GM18526 (cell line): ENCODE measurements around the gene KDM5A.

Experiments used
- POLR2A ChIP-seq: IDR thresholded peaks from 3 replicates; pipeline ENCODE4 v1.6.1; 2011; ENCODE audit not compliant: insufficient read length; ENCODE audit errors: extremely low read depth

KDM5A gene

DNA sequence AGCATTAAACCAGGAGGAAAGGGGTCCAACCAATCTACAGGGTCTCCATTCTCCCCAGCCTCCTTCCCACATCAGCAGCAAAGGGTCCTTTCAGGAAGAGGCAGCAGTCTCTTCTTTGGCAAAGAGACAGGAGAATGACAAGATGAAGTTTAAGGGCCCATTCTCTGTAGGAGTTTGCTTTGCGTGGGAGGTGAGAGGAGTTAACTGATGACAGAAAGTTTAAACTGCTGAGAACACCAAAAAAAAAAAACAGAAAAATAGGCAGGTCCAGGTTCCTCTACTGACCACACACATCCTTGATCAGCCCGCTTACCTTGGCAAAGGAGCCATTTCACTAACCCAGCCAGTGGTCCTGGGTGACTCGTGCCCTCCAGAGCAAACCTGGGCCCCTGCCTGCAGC, 132.2 kb downstream of the KDM5A start:
- TF ChIP-seq POLR2A: no peak

DNA sequence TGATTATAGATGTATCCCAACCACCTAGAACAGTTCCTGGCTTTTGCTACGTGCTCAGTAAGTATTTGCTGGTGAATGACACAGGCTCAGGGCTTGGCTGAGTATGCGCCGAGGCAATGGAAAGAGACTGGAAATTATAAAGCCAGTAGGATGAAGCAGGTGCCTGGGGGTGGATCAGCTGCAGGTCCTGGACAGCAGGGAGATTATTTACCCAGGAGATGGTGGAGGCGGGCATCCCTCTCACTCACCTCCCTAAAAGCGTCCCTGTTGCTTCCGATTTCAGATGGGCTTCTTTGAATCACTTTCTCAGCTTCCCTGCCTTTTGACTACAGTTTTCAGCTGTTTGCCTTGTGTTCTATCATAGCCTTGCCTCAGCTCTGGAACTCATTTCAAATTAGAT, 132.9 kb downstream of the KDM5A start:
- no peak for TF ChIP-seq POLR2A

DNA sequence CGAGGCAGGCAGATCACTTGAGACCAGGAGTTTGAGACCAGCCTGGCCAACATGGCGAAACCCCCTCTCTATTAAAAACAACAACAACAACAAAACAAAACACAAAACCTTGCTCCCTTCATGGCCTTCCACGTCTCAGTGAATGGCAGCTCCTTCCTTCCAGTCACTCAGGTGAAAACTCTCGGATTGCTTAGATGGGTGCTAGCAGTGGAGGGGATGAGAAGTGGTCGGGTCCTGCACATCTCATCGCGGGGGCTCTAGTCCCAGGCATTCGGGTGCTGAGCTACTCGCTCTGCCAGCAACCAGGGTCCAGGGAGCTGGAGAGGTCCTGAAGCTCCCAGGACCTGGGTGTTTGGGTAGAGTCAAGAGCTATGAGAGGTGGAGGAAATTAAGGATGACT, 134.2 kb downstream of the KDM5A start:
- no peak for TF ChIP-seq POLR2A

DNA sequence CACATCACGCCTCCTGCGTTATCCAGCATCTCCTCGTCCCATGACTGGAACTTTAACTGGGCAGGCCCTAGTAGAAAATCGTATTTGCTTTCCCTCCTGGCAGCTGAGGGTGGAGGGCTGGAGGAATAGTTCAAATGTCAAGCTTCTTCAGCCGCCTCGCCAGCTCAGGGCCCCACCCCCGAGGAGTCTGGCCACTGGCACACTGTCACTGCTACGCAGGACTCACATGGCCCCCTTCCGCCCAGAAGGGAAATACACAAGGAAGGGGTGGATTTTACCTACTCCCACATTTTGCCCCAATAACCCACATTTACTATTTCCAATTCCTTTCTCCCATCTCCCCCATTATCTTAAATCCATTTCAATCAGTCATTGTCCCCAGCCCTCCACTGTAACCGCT, 135.1 kb downstream of the KDM5A start:
- no peak for TF ChIP-seq POLR2A

DNA sequence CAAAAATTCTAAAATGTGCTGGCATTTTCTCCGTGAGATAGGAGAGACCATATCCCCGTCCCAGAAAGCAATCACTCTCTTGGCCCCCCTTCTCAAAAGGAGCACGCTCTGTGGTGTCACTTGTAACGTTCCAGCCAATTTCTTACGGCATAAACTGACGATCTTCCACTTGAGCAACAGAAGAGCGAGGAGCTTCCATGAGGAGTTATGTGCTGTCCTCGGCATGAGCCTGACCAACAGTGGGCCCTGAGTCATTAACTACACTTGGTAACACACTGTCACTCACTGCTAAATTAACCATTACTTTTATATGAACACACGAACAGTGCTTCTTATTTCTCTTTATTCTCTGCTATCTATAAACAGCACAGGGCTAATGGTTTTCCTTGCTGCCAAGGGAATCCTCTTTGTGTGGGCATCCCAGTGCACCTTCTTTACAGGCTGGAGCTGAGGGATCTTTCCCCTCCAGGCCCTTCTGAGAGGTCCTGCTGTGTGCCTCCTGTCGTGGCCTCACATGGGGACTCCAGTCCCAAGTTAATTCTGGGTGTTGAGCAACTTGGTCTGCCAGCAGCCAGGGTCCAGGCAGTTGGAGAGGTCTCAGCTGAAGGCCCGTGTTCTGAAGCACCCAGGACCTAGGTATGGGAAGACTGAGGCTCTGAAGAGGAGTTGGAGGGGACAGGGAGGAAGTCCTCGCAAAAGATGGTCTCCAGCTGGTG, 135.8 kb downstream of the KDM5A start:
- no peak for TF ChIP-seq POLR2A

DNA sequence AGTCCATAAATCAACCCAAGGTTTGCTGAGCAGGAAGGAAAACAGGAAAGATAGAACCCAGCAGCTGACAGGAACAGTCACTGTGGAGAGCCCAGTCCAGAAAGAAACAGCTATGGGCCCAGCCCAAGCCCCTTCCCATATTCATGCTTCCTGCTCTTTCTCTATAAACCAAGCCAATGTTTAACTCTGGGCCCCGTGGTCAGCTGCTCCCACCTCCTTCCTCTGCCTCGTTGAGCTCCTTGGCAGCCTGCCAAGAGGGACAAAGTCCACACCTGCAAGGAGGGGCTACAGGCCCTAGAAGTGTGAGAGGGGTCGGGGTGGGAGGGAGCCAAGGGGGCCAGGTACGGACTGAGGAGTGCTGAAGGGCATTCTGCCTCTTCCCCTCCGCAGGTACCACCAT, 136.5 kb downstream of the KDM5A start:
- TF ChIP-seq POLR2A: no peak

DNA sequence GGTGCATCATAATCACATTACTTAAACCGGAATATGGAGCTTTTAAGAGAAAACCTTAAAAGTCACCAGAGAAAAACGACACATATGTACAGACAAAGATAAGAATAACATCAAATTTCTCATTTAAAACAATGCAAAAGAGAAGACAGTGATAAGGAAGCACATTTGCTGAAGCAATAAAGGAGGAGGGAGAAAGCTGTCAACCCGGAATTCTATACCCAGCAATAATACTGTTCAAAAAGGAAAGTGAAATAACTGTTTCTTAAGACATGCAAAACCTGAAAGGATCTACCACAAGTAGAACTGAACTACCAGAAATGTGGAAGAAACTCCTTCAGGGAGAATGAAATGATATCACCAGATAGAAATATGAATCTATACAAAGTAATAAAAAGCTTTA, 141.8 kb downstream of the KDM5A start:
- no peak for TF ChIP-seq POLR2A

DNA sequence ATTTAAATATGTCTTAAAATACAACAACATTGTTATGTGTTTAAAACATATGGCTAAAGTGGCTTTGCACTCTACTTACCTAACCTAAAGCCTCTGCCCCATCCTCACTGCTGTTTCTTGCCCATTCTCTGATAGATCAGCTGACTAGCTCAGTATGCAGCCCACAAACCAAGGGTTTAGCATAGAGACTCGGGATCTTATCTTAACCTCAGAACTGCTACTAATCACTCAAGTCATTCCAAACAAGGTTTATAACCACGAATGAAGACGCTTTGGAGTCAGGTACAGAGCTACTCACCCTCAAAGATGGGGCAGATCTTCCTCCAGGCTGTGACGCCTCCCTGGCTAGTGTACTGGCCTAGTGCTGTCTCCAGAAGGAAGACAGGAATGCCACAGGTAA, 145.7 kb downstream of the KDM5A start:
- TF ChIP-seq POLR2A: no peak

DNA sequence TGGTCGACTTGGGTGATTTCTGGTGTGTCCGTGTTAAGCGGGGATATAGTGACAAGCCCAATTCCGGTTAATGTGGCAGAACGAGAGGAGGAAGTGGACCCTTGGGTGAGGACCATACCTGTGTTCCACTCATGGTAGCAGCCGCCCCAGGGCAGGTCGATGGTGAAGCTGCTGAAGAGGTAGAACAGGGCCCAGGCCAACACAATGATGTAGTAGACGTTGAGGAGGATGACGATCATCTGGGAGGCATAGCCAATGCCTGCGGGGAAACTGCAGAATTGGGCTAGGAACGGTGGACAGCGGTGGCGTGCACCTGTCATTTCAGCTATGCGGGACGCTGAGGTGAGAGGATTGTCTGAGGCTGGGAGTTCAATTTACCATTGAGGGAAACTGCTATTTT, 146.6 kb downstream of the KDM5A start:
- TF ChIP-seq POLR2A: no peak

DNA sequence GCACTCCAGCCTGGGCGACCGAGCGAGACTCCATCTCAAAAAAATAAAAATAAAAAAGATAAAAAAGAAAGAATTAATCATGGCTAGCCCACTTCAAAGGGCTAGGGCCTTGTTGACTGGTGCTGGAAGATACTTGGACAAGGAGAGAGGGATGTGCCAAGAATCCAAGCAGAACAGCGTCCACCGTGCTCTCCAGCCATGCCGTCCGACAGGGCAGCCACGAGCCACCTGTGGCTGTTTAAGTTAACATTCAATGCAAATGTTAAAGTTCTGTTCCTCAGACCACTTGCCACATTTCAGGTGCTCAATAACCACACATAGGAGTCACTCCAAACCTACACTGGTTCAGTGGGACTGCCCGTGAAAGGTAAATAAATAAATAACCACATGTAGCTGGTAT, 147.9 kb downstream of the KDM5A start:
- no peak for TF ChIP-seq POLR2A

DNA sequence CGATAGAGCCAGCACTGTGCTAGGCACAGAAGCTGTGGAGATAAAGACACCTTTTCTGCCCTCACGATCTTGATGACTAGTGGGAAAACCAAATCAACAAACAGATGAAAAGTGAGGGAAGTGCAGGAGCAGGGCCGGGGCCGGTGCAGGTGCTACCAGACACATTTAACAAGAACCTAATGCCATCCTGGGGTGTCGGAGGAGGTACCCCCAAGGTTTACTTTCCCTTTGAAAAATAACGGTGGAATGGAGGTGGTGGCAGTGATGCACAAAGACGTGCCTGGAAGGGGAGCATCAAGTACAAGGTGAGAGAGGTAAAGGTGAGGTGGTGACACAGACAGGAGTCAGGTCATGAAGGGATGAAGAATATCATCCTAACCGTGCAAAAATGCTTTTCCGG, 148.6 kb downstream of the KDM5A start:
- TF ChIP-seq POLR2A: no peak

DNA sequence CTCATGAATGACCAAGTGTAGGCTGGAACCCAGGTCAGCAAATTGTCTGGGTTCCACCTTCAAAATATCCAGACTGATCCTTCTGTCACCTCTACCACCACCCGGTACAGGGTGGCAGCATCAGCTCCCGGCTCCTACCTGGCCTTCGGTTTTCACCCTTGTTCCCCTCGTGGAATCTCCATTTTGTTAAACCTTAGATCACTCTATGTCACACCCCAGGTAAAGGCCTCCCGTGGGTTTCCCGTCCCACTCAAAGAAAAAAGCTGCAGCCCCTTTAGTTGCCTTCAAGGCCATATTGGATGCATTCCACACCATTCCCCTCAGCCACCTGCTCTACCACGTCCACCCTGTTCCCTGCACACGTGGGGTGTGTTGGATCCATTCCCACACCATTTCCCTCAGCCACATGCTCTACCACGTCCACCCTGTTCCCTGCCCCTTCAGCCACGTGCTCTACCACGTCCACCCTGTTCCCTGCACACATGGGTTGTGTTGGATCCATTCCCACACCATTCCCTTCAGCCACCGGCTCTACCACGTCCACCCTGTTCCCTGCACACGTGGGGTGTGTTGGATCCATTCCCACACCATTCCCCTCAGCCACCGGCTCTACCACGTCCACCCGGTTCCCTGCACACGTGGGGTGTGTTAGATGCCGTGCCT, 150.3 kb downstream of the KDM5A start:
- TF ChIP-seq POLR2A: no peak

DNA sequence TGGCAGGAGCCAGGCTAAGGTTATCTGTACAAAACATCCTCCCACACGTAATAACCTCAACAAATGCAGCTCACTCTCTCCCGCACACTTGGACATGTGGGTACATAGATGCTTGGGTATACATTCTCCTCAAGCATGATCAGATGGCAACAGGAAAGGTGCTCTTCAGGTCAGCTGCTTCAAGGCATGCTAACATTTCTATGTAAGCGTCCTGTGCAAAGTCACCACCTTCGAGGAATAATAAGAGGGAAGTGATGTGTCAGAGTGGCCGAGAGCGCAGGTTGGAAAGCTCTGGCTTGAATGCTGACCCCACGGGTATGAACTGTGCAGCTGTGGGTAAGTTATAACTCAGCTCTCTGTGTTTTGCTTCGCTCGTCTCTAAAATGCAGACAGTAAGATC, 151.0 kb downstream of the KDM5A start:
- no peak for TF ChIP-seq POLR2A

DNA sequence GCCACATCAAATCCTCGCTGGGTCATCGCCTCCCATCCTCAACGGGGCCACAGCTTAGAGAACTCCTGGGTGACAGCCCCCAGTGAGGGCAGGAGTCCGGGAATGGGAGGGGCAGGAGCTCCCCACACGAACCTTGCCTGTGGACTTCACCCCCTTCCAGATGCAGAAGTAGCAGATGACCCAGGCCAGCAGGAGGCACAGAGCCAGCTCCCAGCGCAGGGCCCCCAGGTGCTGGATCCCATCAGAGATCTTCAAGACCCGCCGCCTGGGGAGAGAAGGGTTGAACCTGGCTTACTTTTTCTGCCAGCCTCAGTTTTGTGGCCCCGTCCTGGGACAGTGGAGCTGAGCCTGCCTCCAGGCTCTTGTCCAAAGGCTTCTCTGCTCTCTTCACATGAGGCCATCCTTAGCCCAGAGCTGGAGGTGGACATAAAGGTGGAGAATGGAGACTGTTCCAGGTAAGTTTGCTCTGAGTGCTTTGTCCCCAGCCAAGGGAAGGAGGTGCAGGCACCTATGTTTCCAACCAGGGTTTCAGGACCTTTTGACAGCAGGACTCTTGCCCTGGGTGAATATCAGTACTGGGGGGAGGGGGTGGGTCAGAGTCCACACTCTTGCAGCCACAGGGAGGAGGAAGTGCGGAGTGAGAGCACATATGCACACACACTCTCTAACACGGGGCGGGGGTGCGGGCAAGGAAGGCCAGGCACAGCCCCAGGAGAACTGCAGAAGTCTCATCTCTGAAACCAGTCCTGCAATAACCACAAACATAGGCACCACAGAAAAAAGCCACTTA, 151.9 kb downstream of the KDM5A start:
- TF ChIP-seq POLR2A: no peak

DNA sequence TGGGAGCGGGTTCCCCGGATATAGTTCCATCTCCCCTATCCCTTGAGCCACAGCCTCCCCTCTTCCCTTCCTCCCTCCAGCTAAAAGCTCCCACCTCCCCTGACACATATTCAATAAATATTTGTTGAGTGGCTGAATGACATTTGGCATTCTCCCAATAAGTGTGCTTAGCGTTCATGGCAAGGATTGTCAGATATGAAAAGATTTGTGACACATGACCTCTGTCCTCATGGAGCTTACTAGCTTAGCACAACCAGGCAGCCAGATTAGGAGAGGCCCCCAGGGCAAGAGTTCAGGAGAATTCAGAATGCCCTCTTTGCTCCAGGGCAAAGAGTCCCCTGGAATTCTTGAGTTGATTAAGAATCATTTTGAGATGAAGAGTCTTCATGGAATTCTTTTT, 152.7 kb downstream of the KDM5A start:
- no peak for TF ChIP-seq POLR2A

DNA sequence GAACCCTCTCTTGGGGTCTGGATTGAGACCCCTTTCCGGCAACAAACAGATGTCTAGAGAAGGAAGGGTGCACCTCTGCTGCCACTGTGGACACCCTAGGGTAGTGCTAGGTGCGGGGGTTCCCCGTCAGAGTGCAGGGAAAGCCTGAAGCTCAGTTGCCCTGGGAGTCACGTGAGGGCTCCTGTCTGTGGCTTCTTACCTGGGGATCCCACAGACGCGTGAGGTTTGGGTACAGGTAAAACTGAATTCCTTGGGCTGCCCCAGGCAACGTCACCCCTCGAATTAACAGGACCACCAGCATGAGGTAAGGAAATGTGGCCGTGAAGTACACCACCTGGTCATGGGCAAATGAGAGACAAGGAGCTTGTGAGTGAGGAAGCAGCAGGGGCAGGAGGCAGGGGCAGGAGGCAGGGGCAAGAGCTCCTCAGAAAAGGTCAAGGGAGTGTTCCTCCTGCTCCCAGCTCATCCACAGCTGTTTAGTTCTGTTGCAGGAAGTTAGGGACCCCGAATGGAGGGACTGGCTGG, 154.2 kb downstream of the KDM5A start:
- TF ChIP-seq POLR2A: no peak
